Occipital lobe (tissue), 2 donors: ENCODE data around the gene AJM1. TPM values are rescaled to one million over a fixed set of nuclear protein-coding genes. Genes with fewer than 3 reads are reported as not detected.
A peak's percentile ranks its signal among the peaks of the same experiment; 100 is the strongest.
"Not testable (repeated sequence)": the region's sequence is repeated elsewhere in the genome, so short reads cannot be mapped to it uniquely, and the experiment has no call there.

Experiments
- DNase-seq: peaks from one replicate; lab custom pipeline; 2025; lab: John Stamatoyannopoulos, UW
- total RNA-seq: library from RNA; depleted of rRNA; stranded (reverse); fragments of >200 nt; gene quantifications from one replicate; pipeline ENCODE4 v1.2.3, GENCODE V29; 2014

The AJM1 gene
- total RNA-seq, 1 donor from 2014 or later = 0.94 TPM

DNA sequence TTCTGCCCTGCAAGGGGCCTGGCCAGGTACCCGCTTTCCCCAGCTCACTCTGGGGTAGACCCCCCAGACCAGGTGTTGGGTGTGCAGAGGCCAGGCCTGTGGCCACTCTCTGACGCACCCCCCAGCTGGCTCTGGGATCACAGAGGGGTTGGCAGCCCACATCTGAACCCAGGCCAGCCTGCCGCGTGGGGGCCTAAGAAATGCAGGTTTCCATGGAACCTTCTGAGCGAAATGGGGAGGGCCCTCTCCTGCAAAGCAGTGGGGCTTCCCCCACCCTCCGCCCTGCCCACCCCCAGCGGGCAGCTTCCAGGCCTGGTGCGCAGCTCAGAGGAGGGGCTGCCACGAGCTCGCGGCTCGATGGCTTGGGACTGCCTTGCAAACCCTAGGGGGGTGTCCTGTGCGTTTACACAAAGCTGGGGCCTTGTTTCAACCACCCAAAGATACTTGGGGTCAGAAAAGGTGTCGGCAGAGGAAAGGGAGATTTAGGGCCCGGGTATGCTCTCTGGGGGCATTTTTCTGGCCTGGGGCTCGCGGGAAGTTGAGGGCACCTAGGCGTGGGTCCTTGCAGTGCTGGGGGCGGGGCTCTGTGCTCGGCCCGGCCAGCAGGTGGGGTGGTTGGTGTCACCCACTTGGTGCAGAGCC lies 1.0 kb downstream of the AJM1 start:
- DNase-seq = not testable (repeated sequence)

DNA sequence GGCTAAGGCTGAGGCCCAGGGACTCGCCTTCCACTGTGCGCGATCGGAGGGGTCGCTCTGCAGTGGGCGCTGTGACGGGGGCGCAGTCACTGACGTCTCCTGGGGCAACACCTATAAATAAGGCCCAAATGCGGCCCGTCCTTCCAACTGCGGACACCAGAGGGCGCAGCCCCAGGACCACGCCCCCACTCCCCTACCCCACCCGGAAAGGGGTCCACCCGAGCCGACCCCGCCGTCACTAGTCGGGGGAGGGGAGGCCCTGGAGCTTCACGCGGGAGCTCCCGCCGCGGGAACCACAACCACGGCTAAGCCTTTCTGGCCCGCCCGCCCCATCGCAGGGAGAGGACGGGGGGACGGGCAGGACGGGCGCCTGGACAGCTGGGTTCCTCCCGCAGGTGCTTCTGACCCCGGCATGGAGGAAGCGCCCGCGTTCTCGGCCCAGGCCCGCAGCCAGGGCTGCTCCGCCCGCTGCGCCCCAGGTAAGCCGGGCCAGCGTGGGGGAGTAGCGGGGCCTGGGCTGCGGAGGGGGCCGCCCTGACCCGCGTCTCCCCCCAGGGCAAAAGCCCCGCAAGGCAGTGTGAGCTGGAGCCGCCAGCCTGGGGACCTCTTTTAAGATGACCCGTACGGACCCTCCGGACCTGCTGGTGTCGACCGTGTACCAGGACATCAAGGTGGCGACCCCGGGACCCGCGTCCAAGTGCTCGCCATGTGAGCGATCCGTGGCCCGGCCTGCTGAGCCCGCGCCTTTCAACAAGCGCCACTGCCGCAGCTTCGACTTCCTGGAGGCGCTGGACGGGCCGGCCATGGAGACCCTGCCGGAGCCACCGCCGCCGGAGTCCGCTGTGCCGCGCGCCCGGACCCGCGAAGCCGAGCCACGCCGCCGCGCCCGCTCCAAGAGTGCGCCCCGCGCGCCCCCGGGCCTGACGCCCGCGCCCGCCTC lies 1.8 kb downstream of the AJM1 start:
- DNase-seq = not testable (repeated sequence)

DNA sequence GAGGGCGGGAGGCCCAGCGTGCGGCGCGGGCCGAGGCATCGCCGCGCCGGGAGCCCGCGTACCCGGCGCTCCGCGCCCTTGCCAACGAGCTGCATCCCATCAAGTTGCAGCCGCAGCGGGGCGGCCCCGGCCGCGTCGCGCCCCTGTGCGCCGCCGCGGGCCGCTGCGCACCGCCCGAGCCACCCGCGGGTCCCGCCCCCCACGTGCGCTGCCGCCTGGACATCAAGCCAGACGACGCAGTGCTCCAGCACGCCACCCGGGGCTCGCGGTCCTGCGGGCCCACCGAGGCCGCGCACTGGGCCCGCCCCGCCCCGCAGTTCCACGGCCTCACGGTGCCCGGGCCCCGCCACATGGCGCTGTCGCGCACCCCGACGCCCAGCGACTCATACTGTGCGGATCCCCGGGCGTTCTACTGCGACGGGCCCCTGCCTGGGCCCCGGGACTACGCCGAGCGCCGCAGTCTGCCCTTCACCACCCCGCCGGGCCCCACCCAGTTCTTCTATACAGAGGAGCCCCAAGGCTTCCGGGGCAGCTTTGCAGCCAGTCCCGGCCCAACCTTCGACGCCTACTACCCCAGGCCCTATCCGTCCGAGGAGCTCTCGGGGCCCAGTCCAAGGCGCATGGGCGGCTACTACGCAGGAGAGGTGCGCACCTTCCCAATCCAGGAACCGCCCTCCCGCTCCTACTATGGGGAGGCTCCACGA lies 2.6 kb downstream of the AJM1 start:
- no peak for DNase-seq

DNA sequence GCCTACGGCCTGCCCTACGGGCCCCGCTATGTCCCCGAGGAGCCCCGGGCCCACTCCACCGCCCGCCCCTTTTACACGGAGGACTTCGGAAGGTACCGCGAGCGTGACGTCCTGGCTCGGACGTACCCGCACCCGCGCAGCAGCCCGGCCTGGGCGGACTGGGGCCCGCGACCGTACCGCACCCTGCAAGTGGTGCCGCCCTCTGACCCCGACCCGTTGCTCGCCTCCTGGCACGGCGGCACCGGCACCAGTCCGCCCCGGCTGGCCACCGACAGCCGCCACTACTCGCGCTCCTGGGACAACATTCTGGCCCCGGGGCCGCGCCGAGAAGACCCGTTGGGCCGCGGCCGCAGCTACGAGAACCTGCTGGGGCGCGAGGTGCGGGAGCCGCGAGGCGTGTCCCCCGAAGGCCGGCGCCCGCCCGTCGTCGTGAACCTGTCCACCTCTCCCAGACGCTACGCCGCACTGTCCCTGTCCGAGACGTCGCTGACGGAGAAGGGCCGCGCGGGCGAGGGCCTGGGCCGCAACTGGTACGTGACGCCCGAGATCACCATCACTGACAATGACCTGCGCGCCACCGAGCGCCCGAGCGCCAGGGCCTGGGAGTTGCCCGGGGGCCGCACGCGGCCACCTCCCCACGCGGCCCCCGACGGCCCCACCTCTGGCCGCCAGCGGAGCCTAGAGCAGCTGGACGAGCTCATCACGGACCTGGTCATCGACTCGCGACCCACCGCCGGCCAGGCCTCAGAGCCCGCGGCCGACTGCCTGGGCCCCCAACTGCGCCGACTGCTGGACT lies 3.4 kb downstream of the AJM1 start:
- DNase-seq = no peak

DNA sequence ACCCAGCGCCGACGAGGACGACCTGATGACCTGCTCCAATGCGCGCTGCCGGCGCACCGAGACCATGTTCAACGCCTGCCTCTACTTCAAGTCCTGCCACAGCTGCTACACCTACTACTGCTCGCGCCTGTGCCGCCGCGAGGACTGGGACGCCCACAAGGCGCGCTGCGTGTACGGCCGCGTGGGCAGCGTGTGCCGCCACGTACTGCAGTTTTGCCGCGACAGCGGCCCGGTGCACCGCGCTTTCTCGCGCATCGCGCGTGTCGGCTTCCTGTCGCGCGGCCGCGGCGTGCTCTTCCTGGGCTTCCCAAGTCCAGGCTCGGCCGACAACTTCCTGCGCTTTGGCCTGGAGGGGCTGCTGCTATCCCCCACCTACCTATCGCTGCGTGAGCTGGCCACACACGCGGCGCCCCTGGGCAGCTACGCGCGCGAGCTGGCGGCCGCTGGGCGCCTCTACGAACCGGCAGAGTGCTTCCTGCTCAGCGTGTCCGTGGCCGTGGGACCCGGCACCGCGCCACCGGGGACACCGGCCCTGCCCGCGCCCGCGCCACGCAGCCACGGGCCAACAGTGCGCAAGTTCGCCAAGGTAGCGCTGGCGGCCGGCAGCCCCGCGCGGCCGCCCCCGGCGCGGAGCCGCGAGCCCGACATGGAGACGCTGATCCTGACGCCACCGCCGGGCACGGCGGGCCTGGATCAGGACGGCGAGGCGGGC lies 4.3 kb downstream of the AJM1 start:
- no peak for DNase-seq

DNA sequence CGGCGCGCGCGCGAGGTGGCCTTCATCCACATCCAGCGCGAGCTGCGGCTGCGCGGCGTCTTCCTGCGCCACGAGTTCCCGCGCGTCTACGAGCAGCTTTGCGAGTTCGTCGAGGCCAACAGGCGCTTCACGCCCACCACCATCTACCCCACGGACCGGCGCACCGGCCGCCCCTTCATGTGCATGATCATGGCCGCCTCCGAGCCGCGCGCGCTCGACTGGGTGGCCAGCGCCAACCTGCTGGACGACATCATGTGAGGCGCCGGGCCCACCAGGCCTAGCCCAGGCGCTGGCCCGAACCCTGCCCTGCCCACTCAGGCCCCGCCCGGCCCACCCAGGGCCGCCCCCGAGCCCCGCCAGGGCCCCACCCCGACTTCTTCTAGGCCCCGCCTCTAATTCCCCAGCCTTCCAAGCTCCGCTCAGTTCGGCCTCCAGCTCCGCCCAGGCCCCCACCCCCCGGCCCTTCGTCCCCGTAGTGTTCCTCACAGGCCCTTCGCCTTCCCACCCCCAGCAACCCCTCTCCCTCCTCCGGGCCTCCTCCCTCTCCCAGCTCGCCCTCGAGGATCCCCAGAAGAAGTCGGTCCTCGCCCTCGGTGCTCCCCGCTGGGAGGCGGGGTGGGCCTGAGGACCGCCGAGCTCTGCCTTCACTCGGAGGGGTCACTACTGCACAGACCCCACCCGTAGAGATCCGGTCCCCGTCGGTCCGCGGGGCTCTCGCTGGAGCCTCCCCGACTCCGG lies 5.0 kb downstream of the AJM1 start:
- no peak for DNase-seq

DNA sequence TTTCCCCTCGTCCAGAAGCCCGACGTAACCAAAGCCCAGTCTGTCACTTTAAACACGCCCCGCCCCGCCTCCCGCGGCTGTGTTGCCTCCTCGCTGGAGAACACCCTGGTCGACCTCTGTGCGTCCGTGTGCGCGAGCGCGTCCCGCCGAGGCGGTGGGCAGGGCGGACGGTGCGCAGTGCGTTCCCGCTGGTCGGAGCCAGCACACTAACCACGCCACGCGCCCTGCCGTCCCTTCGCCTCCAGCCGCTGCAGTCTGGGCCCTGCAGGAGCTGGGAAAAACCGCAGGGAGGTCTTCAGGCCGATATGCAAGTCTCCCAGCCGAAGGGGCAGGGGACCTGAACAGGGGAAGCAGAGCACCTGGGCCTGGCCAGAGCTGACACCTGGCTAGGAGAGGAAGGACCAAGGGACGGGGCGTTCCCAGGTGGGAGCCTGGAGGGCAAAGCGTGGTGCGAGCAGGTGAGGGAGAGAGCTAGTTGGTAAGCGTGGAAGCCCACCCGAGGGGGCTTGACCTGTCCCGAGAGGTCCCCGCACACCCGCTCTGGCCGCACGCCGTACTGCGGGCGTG lies 5.6 kb downstream of the AJM1 start:
- no peak for DNase-seq

DNA sequence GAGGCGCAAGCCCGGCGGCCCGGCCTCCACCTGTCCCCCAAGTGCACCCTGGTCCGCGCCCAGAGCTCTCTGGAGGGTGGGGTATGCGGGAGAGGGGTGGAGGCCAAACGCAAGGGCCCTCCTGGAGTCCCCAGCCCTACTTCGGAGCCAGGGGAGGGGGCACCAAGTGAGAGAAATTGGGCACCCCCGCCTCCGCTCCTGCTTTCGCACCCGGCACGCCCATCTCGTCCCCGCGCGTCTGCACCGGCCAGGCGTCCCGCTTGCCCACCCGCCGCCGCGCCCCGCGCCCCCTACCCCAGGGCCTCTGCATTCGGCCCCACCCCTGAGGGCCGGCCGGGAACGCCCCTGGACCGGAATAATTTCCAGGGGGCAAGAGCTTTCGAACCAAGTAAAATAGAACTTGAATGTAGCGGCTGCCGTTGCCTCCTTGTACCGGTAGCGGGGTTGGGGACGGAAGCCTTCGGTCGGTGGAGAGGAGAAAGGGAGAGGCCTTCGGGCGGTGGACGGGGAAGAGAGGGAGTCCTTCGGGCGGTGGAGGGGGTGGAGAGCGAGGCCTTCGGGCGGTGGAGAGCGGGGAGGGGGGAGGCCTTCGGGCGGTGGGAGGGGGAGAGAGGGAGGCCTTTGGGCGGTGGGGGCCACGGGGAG lies 6.2 kb downstream of the AJM1 start:
- no peak for DNase-seq

DNA sequence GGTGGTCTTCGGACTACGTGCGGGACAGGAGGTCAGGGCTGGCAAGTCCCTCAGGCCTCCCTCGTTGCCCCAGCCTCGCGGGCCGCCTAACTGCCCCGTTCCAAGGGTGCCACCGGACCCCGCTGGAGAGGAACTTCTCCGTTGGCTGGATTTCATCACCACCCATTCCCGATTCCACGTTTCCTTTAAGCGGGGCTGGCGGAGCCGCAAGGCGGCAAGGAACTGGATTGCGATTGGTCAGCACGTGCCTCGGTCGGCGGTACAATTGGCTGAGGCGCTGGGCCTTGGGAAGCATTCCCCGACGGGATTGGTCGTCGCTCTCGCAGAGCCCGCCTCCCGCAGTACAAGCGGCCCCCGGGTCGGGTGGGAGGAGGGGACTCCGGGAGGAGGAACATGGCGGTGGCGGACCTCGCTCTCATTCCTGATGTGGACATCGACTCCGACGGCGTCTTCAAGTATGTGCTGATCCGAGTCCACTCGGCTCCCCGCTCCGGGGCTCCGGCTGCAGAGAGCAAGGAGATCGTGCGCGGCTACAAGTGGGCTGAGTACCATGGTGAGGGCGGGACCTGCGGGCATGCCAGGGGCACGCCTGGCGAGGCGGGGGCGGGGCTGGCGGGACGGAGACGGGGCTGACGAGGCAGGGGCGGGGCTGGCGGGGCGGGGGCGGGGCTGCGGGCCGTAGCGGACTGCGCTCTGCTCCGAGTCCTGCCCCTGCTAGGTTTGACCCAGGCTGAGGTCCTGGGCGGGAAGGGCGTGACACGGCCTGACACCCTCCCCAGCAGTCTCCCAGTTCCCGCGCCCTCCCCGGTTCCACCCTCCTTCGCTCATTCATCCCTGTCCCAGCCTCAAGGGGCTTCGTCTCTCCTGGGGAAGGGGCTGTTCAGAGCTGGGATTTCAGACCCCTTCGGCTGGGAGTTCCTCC lies 7.0 kb downstream of the AJM1 start, which contains the start of gene PHPT1:
TSS of gene PHPT1 (plus strand) at position 372 of the 922 bp plus-strand sequence. CDS start at position 394, 22 bp downstream.
- peak; percentile 97 for DNase-seq

DNA sequence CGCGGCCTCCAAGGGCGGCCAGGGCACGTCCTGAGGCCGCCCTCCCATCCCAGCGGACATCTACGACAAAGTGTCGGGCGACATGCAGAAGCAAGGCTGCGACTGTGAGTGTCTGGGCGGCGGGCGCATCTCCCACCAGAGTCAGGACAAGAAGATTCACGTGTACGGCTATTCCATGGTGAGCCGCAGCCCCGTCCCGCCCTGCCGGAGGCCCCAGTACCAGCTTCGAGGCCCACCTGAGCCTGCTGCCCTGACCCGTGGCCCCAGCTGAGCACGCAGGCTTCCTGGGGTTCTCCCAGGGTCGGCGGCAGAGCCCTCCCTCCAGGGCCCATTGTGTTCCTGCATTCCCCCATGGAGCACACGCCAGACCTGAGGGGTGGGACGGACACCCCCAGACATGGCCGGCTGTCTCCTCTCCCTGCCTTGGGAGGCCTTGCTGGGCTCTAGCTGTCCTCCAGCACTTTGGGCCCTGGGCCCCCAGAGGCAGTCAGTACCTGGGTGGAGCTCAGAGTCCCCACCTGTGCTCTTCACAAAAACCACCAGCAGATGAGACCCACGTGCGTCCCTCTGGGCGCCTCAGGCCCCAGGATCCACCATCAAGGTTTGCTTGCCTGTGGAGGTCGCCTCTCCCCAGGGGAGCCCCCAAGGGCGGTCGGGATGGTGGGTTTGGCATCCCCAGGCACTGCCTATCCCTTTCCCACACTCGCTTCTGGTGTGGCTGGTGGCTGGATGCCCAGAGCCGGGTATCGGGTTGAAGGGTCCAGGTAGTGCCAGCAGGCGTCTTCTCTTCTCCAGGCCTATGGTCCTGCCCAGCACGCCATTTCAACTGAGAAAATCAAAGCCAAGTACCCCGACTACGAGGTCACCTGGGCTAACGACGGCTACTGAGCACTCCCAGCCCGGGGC lies 7.9 kb downstream of the AJM1 start:
- DNase-seq = no peak

DNA sequence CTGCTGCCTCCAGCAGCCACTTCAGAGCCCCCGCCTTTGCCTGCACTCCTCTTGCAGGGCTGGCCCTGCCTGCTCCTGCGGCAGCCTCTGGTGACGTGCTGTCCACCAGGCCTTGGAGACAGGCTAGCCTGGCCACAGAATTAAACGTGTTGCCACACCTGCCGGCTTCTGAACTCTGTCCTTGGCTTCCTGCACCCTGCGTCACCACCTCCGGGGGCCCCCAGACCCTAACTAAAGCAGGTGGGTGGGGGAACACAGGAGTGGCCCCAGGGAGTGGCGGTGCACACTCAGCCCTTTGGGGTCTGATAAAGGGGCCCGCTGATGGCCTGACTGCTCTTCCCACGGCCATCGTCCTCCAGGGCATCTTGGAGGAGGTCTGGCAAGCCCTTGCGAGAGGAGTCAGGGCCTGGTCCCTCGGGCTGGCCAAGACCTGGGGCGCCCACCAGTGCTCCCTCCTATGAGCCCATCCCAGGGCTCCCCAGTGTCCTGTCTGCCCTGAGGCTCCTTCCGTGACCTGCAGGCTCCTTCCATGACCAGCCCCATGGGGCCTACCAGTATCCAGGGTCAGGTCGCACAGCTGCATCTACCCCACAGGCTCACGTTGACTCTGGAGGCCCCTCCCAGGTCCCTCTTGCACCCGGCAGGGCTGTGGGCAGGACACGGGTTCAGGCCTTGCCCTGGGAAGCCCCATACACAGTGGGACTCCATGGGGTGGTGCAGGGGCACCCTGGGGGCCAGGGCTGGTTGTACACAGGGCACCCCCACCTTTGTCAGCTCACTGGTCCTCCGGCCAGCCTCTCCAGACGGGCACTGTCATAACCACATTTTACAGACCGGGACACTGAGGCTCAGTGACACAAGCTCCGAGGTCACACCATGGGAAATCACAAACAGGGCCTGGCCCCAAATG lies 8.8 kb downstream of the AJM1 start:
- DNase-seq = no peak

DNA sequence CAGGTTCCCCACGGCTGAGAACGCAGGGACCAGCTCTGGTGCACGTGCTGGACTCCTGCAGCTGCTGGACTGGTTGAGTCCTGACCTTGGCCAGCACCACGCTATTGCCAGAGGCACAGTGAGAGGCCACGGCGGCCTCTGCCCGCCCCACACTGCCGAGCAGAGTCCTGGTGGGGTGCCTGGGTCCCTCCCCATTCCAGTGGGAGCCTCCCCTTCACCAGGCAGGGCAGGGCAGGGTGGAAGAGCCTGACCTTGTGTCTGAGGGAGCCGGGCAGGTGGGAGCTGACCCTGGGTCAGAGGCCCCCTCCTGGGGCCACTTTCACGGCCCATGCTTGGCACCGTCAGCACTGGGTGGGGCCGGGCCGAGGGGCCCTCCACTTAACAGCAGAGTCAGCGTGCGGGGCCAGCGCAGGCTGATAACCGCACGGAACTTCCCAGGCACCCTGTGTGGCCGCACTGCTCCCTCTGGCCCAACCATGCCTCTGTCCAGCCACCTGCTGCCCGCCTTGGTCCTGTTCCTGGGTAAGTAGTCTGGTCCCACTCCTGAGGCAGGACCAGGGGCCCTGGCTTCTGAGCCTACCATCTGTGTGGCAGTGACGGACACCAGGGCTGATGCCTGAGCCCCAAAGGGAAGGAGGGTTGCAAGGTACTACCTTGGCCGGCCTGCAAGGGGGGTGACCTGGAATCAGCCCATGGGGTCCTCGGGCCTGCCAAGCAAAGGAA lies 9.8 kb downstream of the AJM1 start, which contains the start of gene MAMDC4:
TSS of gene MAMDC4 (plus strand) at position 406 of the 723 bp plus-strand sequence. CDS start at position 477, 71 bp downstream.
- DNase-seq = no peak

DNA sequence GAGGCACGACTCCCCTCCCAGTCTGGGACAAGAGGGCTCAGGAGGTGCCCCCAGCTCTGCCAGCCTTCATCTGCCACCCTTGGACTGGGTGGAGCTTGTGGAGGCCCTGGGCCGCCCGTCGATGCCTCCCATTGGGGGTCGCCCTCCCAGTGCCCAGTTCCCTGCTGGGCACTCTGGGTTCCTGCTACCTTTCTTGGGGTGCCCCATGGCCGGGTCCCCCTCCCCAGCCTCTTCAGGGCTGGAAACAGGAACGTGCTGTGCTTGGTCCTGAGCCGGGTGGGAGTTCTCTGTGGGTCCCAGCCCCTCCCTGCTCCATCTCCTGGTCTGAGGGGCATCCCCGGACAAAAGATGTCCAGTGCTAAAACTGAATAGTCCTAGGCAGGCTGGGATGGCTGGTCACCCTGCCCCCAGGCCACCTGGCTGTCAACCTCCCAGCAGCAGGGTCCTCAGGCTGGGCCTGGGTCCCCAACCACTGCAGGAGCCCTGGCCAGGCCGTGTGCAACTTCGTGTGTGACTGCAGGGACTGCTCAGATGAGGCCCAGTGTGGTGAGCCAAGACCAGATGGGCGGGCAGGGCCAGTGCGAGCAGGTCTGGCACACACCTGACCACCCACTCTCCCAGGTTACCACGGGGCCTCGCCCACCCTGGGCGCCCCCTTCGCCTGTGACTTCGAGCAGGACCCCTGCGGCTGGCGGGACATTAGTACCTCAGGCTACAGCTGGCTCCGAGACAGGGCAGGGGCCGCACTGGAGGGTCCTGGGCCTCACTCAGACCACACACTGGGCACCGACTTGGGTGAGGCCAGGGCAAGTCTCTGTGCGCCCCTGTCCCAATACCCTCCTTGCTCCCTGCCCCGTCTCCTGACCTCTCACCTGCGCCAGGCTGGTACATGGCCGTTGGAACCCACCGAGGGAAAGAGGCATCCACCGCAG lies 10.7 kb downstream of the AJM1 start:
- no peak for DNase-seq

DNA sequence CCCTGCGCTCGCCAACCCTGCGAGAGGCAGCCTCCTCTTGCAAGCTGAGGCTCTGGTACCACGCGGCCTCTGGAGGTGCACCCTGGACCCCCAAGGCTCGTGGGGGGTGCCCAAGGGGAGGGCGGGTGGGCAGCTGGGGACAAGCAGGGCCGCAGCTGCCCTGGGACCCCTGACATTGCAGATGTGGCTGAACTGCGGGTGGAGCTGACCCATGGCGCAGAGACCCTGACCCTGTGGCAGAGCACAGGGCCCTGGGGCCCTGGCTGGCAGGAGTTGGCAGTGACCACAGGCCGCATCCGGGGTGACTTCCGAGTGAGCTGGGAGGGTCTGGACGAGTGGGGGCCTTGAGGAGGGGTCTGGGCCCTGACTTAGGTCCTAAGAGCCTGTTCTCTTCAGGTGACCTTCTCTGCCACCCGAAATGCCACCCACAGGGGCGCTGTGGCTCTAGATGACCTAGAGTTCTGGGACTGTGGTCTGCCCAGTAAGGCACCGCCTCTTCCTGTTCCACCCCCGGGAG lies 11.4 kb downstream of the AJM1 start:
- DNase-seq = no peak
